Activated T-cell treated with anti-CD3 and anti-CD28 coated beads, Interleukin-2, amount 50 U/mL, for 1 hour (primary cell): ENCODE measurements around the gene MARCKS.

Experiments used
- DNase-seq: peaks from one replicate; pipeline ENCODE4 v3.0.0-alpha.2; 2020

The MARCKS gene, protein sequence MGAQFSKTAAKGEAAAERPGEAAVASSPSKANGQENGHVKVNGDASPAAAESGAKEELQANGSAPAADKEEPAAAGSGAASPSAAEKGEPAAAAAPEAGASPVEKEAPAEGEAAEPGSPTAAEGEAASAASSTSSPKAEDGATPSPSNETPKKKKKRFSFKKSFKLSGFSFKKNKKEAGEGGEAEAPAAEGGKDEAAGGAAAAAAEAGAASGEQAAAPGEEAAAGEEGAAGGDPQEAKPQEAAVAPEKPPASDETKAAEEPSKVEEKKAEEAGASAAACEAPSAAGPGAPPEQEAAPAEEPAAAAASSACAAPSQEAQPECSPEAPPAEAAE

DNA sequence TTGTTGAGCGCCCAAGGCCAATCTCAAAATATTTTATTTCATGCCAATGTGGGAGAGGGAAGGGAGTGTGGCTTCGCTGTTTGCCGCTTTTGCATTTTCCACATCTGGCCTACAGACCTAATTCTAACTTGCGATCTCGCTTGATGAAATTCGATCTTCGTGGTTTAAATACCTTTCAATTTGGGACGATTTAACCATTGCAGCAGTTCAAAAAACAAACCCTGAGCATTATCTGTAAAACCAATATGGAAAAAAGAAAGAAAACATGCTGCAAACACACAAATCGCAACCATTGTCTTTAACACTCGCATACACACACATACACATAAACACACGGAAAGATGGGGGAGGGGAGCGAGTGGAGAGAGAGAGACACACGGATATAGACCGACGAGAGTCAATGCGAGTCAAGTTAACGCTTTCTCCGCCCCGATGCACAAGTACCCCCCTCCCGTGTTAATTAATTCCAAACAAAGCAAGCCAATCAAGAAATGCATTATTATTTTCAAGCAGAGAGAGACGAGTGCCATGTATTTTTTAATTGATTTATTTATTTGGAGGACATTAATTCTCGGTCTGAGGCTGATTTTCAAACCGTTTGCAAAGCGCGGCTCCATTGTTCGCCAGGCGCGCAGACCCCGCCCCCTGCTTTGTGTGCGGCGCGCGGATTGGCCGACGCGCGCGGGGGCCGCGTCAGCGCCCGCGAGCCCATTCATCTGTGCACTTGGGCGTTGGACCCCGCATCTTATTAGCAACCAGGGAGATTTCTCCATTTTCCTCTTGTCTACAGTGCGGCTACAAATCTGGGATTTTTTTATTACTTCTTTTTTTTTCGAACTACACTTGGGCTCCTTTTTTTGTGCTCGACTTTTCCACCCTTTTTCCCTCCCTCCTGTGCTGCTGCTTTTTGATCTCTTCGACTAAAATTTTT is at the start of gene MARCKS:
Gene MARCKS (plus strand): TSS at position 721 of the 931 bp plus-strand sequence. CDS start 401 bp downstream, outside the sequence.
- DNase-seq, result peak; percentile 35

DNA sequence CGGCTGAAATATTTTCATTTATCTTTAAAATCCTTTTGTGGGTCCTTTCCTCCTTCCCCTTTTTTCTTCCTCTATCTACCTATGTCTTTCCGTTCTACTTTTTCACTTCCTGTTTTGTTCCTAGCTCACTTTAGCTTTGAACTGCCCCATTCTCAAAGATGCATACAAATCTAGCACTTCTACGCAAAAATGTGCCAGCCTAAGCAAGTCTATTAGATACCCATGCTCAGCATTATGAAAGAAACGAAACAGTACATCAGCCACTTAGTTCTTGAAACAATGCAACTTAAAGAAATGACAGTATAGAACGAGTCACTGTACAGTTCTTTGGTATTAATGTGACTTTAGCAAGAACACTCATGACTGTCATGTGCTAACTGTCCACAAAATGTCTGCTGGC is 47.3 kb upstream of the MARCKS start:
- no peak for DNase-seq

DNA sequence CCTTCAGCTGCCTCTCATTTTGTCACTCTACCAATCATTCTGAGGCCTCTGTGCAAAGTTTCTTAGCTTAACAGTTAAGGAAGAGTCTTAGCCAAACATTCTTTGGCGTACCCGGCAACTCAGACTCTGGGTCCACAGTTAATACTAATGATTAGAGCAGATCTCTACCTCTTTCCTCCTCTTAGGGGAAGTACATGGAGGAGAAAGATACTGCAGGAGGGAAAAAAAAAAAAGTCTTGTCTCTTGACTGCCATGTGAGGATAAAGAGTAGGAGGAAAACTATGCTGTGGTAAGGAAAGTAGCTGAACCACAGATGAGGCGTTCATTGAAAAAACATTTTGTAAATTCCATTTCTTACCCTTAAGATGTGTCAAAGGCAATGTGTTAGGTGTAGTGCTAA is 44.0 kb upstream of the MARCKS start:
- no peak for DNase-seq

DNA sequence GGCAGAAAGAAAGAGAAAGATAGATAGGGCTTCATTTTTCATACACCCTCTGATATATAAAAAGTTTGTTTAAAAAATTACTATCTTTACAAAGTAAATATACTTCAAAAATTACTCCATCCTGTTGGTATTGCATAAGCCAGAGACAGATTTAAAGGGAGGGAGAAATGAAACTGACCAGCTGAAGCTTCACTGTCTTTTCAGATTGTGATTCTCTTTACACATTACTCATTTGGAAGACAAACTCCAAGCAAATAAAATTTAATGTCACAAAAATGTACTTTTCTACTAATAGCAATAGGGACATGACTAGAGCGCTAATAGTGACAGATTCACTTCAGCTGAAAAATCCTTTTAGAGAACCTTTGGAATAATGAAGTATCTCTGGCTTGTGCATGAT is 38.6 kb upstream of the MARCKS start:
- DNase-seq, result no peak

DNA sequence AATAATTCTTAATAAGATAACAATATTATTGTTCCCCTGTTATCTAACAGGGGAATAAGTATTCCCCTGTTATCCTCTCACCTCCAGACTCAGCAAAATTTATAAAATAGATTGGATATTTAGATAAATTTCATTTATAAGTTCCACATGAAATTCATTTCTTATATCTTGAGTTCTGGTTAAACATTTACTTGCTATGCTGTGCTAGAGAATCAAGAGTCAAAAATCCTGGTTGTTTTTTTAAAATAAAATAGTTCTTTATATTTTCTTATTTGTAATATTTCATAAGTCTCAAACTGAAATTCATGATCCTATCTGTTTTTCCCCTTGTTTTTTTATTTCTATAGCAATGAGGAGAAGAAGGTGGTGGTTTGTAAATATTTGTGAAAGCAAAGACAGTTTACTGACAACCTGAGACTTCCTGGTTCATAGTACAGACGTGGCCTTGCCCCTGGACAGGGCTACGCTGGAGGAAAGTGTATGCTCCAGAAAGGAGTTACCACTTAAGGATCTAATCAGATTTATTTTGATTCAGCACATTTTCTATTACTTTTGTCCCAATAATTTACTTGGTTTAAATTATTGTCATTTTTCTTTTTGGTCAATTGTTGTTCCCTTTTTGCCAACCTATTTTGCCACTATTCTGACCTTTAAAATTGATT is 37.8 kb upstream of the MARCKS start:
- no peak for DNase-seq

DNA sequence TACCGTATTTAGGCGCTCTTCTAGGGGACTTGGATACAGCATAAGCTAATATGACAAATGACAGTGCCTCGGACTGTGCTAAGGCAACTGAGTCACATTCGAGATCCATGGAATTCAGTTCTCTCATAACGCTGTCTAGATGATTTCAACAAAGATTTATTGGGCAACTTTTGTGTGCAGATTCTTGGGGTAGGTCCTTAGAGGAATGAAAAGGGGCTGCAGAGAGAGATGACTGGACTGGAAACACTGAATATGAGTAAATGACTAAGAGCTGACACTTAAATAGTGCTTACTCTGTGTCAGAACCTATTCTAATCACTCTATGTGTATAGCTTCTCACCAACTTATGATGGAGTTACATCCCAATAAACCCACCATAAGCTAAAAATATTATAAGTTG is 36.4 kb upstream of the MARCKS start:
- no peak for DNase-seq

DNA sequence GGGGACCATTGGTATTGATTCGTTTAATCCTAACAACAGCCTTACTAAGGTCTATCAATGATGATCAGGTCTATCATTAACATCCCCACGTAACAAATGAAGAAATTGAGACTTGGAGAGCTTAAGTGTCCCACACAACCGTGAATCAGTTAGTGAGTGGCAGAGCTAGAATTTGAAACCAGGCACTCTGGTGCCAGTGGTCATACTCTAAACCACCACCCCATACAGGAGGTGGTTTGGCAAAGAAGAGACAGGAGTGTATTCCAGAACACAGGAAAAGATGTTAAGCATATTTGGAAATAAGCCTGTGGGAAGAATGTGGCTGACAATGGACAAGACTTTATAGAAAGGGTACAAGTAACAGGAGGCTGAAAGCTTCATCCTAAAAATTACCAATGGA is 35.7 kb upstream of the MARCKS start:
- DNase-seq, result no peak

DNA sequence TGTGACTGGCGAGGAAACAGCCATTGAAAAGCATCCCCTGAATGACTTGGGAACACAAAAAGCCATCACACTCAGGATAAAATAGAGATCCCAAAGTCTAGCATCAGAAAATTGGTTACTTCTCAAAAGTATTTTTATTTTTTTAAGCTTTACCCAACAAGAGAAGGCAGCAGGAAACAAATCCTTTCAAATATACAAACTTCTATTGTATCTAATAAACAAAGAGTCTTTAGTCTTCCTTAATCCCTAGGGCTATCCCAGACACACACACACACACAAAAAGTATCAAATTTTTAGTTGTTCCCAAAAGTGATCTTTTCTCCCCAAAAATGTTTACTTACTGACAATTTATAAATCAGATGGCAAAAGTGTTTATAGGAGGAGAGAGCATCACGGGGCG is 33.2 kb upstream of the MARCKS start:
- no peak for DNase-seq

DNA sequence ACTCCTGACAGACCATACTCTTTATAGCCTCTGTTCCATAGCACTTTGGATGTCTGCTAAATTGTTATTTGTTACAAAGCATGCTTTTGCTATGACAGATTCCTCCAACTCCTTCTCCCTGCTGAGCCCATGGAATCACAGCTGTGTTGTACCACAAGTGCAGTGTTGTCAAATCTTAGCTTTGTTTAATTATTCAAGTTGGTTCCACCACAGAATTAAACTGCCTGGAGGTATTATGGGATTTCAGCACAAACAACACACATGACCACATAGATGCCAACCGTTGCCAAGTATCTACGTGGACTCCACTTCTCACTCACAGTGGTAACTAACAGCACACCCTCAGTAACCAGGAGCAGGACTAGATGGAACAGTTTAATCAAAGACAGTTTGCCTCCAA is 32.7 kb upstream of the MARCKS start:
- no peak for DNase-seq

DNA sequence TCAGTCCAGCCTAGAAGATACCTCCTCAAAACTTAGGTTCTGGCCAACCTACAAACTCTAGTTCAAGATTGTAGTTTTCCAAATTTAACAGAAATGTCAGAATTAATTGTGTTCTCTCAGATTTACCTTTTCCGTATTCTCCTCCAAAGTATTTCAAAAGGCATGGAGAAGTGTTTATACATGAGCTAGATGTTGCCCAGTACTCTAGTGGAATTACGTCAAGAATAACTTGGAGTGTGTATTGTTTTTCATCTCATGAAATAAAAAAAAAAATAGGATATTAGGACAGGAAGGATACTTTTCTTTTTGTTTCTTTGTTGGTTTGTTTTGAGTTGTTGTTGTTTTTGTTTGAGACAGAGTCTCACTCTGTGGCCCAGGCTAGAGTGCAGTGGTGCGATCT is 32.3 kb upstream of the MARCKS start:
- DNase-seq, result no peak

DNA sequence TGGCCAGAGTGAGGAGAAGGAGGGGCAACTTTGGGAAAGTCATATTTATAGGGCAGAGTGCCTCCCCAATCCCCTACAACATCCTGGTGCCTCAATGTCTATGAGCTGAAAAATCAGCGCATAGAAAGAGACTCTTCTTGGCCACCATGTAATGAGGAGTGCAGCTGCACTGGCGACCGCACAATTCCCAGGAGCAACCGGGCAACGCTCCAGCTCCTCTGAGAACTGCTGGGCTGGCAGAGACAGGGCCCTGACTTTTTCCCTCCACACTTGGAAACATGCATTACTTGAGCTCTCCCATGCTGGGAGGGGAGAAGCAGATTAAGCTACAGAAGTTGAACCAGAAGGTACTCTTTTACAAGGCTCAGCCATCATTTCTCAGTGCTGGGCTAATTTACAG is 31.4 kb upstream of the MARCKS start:
- DNase-seq, result no peak

DNA sequence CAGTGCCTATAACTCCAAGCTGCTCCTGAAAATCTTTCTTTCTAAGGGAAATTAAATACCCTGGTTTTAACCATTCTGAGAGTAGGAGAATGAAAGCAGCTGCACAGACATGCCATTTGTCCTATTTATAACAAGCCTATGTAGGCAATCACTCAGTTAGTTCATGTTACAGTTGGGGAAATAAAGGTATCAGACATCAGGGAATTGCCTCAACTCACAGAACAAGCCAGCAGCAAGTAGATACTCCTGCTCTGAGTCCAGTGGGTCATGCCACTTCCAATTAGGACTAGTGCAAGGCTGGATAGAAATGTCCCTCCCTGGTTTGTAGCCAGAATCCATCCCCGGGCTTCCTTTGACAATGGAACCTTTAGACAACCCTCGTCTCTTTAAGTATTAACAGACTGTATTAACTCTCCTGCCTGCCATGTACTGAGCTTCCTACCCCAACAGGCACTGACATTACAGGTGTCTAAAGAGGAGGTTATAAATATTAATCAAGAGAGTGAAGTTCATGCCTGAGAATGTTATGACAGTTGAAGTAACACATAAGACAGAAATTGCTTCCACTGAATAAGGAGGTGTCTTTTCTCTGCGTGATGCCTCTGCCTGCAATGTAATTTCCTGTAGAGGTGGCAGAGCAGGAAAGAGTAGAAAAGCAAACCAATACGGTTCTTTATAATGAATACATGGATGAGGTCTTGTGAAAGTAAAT is 28.0 kb upstream of the MARCKS start:
- no peak for DNase-seq

DNA sequence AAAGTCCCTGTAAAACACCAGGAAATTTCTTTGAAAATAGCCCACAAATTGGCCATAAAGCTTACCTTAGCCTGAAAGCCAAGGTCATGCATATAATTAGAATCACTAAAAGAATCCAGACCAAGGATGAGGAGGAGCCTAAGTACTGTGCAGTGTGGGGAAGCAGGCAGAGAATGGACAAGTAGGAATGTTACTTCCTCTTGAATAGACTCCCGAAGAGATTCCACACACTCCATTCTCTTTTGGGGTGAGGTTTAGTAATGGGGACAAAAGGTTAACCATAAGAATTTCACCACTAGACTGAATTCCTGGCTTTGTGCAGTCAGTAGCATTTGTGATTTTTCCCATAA is 27.5 kb upstream of the MARCKS start:
- no peak for DNase-seq

DNA sequence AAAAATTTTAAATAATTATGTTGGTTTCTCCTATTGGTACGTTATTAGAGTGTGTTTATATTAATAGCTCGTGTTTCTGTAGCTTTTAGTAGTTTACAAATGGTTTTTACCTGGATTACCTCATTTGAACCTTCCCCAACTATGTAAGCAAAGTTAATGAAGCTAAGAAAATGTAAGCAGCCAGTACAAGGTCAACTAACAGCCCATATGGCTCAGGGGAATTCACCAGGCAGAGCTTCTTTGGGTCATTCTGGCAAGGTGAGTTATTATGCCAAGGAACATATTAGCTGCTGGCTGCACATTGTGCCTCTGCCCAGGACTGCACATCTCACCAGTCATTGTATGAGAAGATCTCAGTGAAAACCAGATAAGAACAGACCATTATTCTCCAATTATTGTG is 27.0 kb upstream of the MARCKS start:
- no peak for DNase-seq

DNA sequence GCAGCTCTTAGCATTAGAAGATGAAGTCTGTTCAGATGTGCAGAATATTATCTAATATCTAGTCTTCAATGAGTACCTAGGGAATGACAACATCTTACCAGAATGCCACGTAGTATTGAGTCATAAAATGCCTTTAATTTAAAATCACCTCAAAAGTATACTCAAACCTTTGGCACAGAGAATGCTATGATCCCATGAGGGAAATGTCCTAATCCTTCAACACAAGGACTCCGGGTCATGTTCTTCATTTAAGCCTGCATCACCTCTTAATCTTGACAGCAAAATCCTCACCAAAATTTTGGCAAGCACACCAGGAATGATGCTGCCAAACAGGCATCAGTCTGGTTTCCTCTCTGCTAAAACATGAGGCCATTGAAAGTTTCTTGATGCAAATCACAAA is 23.6 kb upstream of the MARCKS start:
- DNase-seq, result no peak

DNA sequence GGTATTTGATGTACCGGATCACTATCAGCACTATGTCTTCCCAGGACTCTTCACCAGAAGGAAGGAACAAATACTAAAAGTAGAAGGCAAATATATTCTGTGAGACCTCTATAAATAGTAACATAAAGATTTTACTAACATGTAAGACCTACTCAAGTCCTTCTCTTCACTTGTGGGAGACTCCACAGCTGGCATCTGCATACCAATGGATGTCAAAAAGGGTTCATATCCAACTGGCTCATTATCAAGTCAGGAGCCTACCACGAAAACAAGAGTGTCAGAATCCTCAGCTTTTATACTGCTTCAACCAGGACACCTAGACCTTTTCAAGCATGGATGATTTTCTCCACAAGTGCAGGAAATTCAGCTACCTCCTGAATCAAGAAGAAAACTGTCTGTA is 20.0 kb upstream of the MARCKS start:
- DNase-seq, result no peak

DNA sequence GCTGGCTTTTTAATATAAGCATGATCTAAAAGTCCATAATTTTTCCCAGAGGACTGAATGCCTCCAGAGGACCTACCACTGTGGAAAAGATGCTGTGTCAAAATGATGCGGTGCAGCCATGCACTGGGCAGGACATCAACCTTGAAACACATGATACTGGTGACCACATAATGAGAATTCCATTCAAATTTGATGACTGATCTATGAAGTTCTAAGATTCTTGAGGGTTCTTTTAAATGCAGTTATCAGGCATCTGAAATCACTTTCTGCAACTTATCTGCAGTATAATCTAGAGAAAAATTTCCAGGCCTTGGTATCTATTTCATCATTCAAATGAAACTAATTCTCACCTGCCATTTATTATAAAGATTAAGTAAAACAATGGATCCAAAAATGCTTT is 15.0 kb upstream of the MARCKS start:
- DNase-seq, result no peak

DNA sequence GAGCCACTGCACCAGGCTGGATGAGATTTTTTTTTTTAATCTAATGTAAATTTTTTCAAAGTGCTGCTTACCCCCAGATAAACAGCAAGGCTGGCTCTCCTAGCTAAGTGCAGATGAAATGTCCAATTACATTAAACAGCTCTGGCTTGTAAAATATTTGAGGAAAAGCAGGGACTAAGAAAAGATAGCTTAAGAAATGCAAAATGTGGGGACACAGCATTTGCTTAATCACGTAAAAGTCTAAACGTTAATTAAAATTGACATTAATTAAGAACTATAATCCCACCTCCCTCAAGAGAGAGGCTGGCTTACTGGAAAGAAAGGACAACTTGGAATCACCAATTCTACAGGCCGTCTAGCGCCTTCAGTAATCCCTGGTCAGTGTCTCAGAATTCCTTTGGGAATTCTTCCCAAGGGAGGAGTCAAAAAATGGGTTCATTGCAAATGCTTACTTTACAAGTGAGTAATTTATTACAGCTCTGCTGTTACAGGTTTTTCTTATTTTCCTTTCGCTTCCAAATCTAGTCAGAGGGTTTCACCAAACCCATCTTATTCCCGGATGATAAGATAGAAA is 13.6 kb upstream of the MARCKS start:
- DNase-seq, result no peak

DNA sequence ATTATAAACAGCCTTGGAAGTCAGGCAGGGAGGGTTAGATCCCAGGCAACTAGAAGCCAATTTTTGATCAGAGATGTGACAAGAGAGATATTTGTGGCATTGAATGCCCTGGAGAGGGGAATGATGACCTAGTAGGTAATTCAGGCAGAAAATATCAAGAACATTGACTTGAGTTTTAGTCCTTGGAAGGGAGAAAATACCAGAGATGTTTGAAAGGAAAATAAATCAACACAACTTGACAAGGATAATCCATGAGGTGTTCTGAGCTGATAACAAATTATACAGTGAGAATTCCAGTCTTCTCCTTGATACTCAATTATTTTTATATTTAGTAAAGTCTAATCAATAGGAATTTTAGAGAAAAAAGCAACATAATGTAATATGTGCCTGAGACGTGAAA is 10.6 kb upstream of the MARCKS start:
- no peak for DNase-seq

DNA sequence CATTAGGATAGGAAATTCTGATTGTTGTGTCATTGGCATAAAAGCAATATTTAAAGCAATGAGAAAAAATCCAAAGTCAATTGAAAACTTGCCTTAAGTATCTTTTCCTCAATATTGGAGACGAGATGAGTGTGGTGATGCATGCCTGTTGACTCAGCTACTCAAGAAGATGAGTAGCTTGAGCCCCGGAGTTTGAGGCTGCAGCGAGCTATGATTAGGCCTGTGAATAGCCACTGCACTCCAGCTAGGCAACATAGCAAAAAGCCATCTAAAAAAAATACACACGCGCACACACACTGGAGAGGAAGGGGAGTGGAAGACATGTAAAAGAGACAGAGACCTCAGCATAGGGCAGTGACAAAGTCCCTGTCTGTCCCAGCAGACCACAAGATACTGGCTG is 9.7 kb upstream of the MARCKS start:
- no peak for DNase-seq

DNA sequence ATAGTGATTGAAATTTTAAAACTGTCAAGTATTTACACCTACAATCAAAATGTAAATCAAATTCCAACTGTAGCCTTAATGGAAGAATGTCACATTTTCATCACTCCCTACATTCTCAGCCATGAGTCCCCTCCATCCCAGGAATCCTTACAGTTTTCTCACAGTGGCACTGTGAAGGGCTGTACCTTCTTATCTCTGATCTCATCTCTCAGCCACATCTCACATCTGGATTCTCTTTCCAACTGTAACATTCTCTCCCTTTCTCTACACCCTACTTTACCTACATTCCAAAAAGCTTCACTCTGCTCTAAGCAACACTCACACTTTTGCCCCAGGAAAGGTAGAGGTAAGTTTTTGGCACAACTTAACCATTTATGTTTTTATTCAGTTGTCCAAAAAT is 8.9 kb upstream of the MARCKS start:
- DNase-seq, result no peak

DNA sequence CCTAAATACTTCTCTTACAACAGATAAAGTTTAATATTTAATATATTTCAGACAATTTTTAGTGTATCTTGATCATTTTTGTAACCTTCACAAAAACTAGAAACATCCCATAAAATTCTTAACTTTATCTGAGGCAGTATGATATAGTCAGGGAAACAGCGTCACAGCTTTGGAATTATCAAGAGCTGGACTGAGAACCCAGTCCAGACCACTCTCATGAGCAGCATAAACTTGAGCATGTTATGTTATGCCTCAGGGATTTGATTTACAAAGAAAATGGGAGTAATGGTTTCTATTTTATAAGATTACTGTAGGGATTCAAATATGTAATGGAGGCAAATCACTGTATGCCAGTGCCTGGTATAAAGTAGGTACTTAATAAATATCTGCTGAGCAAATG is 8.3 kb upstream of the MARCKS start:
- DNase-seq, result no peak

DNA sequence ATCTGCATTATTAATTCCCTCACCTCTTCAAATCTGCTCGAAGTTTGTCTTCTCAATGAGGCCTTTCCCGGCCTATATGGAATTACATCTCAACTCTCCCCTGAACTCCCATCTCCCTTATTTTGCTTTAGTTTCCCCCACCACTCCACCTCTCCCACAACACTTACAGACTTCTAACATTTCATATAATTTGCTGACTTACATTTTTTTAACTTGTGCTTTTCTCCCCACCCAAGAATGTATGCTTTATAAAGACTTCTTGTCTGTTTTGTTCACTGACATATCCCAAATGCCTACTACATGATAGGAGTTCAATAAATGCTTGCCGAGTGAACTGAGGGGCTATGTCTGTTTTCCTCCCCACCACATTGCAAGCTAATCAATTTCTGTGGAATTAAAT is 3.9 kb upstream of the MARCKS start:
- no peak for DNase-seq
